Esophagus squamous epithelium (tissue), 4 donors: ENCODE data around the gene RNF103.

Experiments used
- POLR2A ChIP-seq, 4 donors: fragments of 450-650 bp; IDR thresholded peaks; one replicate each; pipeline ENCODE4 v1.6.1; 2017; ENCODE audit warnings: antibody characterized with exemption in 4 of 4, mild to moderate bottlenecking in 4 of 4, moderate library complexity in 3 of 4
- TF ChIP-seq, protein P1 (sequence below), 6 experiments: fragments of 450-650 bp in 4 of 6; fragments of 200-600 bp in 2 of 6; sonication (generic) in 2 of 6; IDR thresholded peaks; one replicate each; pipeline ENCODE4 v1.5.1; 2016 to 2019; ENCODE audit warnings: antibody characterized with exemption in 6 of 6, mild to moderate bottlenecking in 4 of 6, moderate library complexity in 4 of 6

DNA sequence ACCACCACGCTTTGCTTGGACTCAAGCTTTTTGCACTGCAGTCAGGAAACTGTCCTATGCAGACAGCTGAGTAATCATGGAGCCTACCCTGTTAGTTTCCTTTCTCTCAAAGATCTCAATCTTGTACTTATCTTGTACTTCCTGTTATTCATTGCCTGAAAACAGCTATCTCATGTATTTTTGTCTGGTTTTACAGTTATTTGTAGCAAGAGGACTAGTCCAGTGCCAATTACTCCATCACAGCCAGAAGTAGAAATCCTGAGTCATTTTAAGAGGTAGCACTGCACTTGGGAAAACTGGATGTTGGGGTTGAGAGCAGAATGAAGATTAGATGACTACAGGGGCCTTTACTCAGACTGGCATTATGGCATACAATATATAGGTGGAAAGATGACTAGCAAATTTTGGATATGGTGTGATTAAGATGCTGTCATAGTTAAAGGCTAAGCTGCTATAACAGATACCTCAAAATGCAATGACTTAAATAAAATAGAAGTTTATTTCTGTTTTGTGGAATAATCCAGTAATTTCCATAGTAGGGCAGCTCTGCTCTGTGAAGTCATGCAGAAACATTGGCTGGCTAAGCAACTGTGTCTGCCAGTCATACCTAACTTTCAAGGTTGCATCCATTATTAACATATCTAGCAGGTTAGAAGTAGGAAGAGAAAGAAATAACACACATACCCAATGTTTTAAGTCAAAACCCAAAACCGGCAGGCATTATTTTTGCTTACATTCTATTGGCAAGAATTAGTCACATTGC, 39.3 kb downstream of the RNF103 start:
- TF ChIP-seq, protein P1, sequence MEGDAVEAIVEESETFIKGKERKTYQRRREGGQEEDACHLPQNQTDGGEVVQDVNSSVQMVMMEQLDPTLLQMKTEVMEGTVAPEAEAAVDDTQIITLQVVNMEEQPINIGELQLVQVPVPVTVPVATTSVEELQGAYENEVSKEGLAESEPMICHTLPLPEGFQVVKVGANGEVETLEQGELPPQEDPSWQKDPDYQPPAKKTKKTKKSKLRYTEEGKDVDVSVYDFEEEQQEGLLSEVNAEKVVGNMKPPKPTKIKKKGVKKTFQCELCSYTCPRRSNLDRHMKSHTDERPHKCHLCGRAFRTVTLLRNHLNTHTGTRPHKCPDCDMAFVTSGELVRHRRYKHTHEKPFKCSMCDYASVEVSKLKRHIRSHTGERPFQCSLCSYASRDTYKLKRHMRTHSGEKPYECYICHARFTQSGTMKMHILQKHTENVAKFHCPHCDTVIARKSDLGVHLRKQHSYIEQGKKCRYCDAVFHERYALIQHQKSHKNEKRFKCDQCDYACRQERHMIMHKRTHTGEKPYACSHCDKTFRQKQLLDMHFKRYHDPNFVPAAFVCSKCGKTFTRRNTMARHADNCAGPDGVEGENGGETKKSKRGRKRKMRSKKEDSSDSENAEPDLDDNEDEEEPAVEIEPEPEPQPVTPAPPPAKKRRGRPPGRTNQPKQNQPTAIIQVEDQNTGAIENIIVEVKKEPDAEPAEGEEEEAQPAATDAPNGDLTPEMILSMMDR (IDR thresholded peaks at IDR 0.05) = no peak
- no peak for TF ChIP-seq POLR2A (IDR thresholded peaks at IDR 0.05)
